CD4-positive, alpha-beta T cell (primary cell): ENCODE data around the gene RBFOX1. TPM values are rescaled to one million over a fixed set of nuclear protein-coding genes. Genes with fewer than 3 reads are reported as not detected.

Experiments used
- ATAC-seq: fragments of 200-7000 bp; cut with Tn5 transposase; one replicate; pipeline ENCODE4 v1.10.0; 2022; ENCODE audit warnings: mild to moderate bottlenecking; ENCODE audit not compliant: poor library complexity
- CTCF ChIA-PET: fragments of 350-600 bp; sonication (Branson Sonifier 250); formaldehyde crosslinking; loops from one replicate; lab custom pipeline; 2021; ENCODE audit warnings: antibody characterized with exemption, inconsistent platforms; lab: Charles Lee
- POLR2A ChIA-PET: fragments of 350-600 bp; sonication (Branson Sonifier 250); formaldehyde crosslinking; loops from one replicate; lab custom pipeline; 2021; ENCODE audit warnings: antibody characterized with exemption, inconsistent platforms; lab: Charles Lee
- DNase-seq, 14 experiments: peaks; one replicate each; pipeline ENCODE4 v3.0.0-alpha.2; 2013 to 2020; ENCODE audit warnings: mixed read lengths in 2 of 14
- H3K27ac ChIP-seq, 2 donors: one replicate each; pipeline versions ENCODE4 v1.5.1 to v1.7.0; 2013; ENCODE audit warnings: low read length in 2 of 2, low read depth in 1 of 2, mild to moderate bottlenecking in 1 of 2
- H3K27me3 ChIP-seq, 2 experiments: 1 replicate in 1 of 2; 2 replicates in 1 of 2; pipeline versions ENCODE4 v1.6.1 to v1.7.0; 2013; ENCODE audit warnings: low read length in 2 of 2, control low read depth in 1 of 2, mild to moderate bottlenecking in 1 of 2, moderate library complexity in 1 of 2; ENCODE audit not compliant: insufficient read depth in 2 of 2, control insufficient read depth in 1 of 2
- H3K36me3 ChIP-seq: one replicate; pipeline ENCODE4 v1.6.1; 2013; ENCODE audit warnings: low read length, control low read depth; ENCODE audit not compliant: insufficient read depth
- H3K4me1 ChIP-seq: one replicate; pipeline ENCODE4 v1.6.1; 2013; ENCODE audit warnings: low read length, control low read depth; ENCODE audit not compliant: insufficient read depth
- H3K4me3 ChIP-seq: one replicate; pipeline ENCODE4 v1.5.1; 2013; ENCODE audit warnings: mild to moderate bottlenecking, low read length, moderate library complexity
- H3K9me3 ChIP-seq, 2 experiments: 1 replicate in 1 of 2; 2 replicates in 1 of 2; pipeline versions ENCODE4 v1.6.1 to v1.7.0; 2013; ENCODE audit warnings: low read length in 2 of 2, mild to moderate bottlenecking in 2 of 2, control low read depth in 1 of 2, moderate library complexity in 1 of 2; ENCODE audit not compliant: control insufficient read depth in 1 of 2, insufficient read depth in 1 of 2
- H3K27ac Mint-ChIP-seq: one replicate; pipeline ENCODE4 v1.8.0; 2020; ENCODE audit warnings: mixed read lengths
- H3K27me3 Mint-ChIP-seq: one replicate; pipeline ENCODE4 v1.8.0; 2021; ENCODE audit warnings: mixed read lengths
- H3K36me3 Mint-ChIP-seq: one replicate; pipeline ENCODE4 v1.8.0; 2021; ENCODE audit warnings: low read depth, mixed read lengths
- H3K4me1 Mint-ChIP-seq: one replicate; pipeline ENCODE4 v1.8.0; 2021; ENCODE audit warnings: low read depth, mixed read lengths
- H3K4me3 Mint-ChIP-seq: one replicate; pipeline ENCODE4 v1.8.0; 2020; ENCODE audit warnings: mild to moderate bottlenecking, mixed read lengths
- H3K9me3 Mint-ChIP-seq: one replicate; pipeline ENCODE4 v1.8.0; 2020; ENCODE audit warnings: mixed read lengths
- intact Hi-C, 2 experiments: fragments of 100-400 bp; cut with DNase I in 1 of 2; cut with micrococcal nuclease in 1 of 2; formaldehyde crosslinking; loops; one replicate each; pipeline versions ENCODE4 v1.15.1 to v1.9.0; 2023 to 2025; cut with DNase I, micrococcal nuclease
- total RNA-seq, 174 experiments: library from RNA in 2 of 174; stranded (reverse) in 2 of 174; gene quantifications; one replicate each; pipeline ENCODE4 v1.2.3 and lab custom pipeline; 2021 to 2026
- TF ChIP-seq, protein P1 (sequence below): fragments of 200-600 bp; IDR thresholded peaks from one replicate; pipeline ENCODE4 v1.8.0; 2022; ENCODE audit warnings: antibody characterized with exemption, mild to moderate bottlenecking

The RBFOX1 gene
- total RNA-seq, 2 experiments from 2014 or later, result not detected

DNA sequence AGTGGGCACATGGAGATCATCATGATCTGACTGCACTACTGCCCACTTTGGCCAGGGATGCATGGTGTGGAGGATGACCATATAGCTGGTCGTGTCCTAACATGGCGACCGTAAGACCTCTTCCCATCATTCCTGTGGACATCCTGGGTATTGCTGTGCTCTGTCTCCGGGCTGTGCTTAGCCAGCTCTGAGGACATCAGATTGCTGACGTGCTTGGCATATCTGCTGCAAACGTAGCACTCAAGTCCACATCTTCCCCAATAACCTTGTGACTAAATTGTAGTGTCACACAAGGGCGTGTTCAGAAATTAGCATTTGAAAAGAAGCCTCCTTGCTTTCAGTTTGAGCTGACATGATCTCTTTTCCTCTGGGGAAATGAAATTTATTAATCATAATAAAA, 373.2 kb downstream of the RBFOX1 start:
- Mint-ChIP-seq H3K9me3 (peaks cover 18% of the 10 kb centered on the region), H3K4me3 (no peak overlapping the region), H3K36me3 (no peaks in the 10 kb centered on the region), H3K4me1 (no peaks in the 10 kb centered on the region), H3K27ac (no peak overlapping the region), H3K27me3 (no peaks in the 10 kb centered on the region)
- ChIA-PET CTCF (no interaction called here), POLR2A (no interaction called here)
- Histone ChIP-seq H3K27ac (no peak overlapping the region), H3K4me3 (no peak overlapping the region), H3K36me3 (no peaks in the 10 kb centered on the region), H3K9me3 (peaks cover 6 to 15% of the 10 kb centered on the region in 2 experiments), H3K27me3 (no peaks in the 10 kb centered on the region), H3K4me1 (no peaks in the 10 kb centered on the region)
- intact Hi-C loops, result no loop called here
- TF ChIP-seq, protein P1, sequence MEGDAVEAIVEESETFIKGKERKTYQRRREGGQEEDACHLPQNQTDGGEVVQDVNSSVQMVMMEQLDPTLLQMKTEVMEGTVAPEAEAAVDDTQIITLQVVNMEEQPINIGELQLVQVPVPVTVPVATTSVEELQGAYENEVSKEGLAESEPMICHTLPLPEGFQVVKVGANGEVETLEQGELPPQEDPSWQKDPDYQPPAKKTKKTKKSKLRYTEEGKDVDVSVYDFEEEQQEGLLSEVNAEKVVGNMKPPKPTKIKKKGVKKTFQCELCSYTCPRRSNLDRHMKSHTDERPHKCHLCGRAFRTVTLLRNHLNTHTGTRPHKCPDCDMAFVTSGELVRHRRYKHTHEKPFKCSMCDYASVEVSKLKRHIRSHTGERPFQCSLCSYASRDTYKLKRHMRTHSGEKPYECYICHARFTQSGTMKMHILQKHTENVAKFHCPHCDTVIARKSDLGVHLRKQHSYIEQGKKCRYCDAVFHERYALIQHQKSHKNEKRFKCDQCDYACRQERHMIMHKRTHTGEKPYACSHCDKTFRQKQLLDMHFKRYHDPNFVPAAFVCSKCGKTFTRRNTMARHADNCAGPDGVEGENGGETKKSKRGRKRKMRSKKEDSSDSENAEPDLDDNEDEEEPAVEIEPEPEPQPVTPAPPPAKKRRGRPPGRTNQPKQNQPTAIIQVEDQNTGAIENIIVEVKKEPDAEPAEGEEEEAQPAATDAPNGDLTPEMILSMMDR, result no peak
- no peak for DNase-seq
- no peak for ATAC-seq

- intact Hi-C loops, result no loop called here
- no peaks in the 10 kb centered on the region for H3K36me3 ChIP-seq
- CTCF ChIA-PET, result no interaction called here
- POLR2A ChIA-PET, result no interaction called here
- TF ChIP-seq, protein P1, result no peak
- H3K27me3 Mint-ChIP-seq, result no peaks in the 10 kb centered on the region
- DNase-seq, result no peak
- H3K9me3 ChIP-seq, result peaks cover 6 to 18% of the 10 kb centered on the region in 2 experiments
- no peak overlapping the region for H3K4me3 ChIP-seq
- H3K36me3 Mint-ChIP-seq, result no peaks in the 10 kb centered on the region
- H3K4me3 Mint-ChIP-seq, result no peak overlapping the region
- no peaks in the 10 kb centered on the region for H3K27me3 ChIP-seq
- H3K27ac ChIP-seq, result no peak overlapping the region
- no peak for ATAC-seq
- no peak overlapping the region for H3K27ac Mint-ChIP-seq
- H3K4me1 ChIP-seq, result no peaks in the 10 kb centered on the region
- no peaks in the 10 kb centered on the region for H3K4me1 Mint-ChIP-seq
- H3K9me3 Mint-ChIP-seq, result peaks cover 15% of the 10 kb centered on the region
These were observed 376.5 kb downstream of the RBFOX1 start for GRCh38 chr16:7709186-7709585.

DNA sequence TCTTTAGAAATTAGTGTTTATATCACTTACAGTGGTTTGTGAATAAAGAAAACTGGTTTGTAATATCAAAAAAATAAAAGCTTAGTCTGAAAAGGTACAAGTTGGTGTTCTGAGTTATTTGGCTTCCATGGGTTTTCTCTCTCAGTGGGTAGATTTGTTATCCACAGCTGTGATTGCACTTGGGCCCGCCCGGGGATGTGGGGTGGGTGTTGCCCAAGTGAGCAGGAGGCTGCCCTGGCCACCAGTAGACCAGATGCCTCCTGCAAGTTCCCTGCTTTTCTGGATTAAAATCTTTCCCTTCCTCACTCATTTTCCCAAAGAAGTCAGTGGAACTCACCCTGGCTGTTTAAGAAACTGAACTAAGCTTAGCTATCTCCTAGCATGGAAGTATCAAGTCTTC, 380.6 kb downstream of the RBFOX1 start:
- H3K27ac Mint-ChIP-seq, result no peak overlapping the region
- H3K4me1 ChIP-seq, result no peaks in the 10 kb centered on the region
- TF ChIP-seq, protein P1, result no peak
- DNase-seq (no peak), ATAC-seq (no peak)
- H3K4me3 ChIP-seq, result no peak overlapping the region
- POLR2A ChIA-PET, result no interaction called here
- no peak overlapping the region for H3K4me3 Mint-ChIP-seq
- H3K9me3 Mint-ChIP-seq, result peaks cover 15% of the 10 kb centered on the region
- no peaks in the 10 kb centered on the region for H3K4me1 Mint-ChIP-seq
- no peaks in the 10 kb centered on the region for H3K36me3 Mint-ChIP-seq
- H3K27me3 Mint-ChIP-seq, result no peaks in the 10 kb centered on the region
- H3K27ac ChIP-seq, result no peak overlapping the region
- peaks cover 6 to 11% of the 10 kb centered on the region in 2 experiments for H3K9me3 ChIP-seq
- H3K27me3 ChIP-seq, result no peaks in the 10 kb centered on the region
- intact Hi-C loops, result no loop called here
- CTCF ChIA-PET, result no interaction called here
- H3K36me3 ChIP-seq, result no peaks in the 10 kb centered on the region
